Astrocyte (in vitro differentiated cells and primary cell): ENCODE measurements around the gene ABI2.

ENCODE experiments used
- CTCF ChIP-seq: IDR thresholded peaks from 2 replicates; pipeline ENCODE4 v1.5.1; 2011; ENCODE audit warnings: low read depth, mild to moderate bottlenecking, inconsistent platforms, low read length, moderate library complexity; ENCODE audit not compliant: insufficient read depth
- EZH2 ChIP-seq: IDR thresholded peaks from 2 replicates; pipeline ENCODE4 v1.6.1; 2012; ENCODE audit warnings: mild to moderate bottlenecking, low read length, inconsistent platforms; ENCODE audit not compliant: insufficient read depth

- TF ChIP-seq CTCF (no peak), EZH2 (no peak)
These were observed 142.2 kb downstream of the ABI2 start for GRCh38 chr2:203470371-203470770.
